Duodenal mucosa (tissue), 2 donors: Measurements from ENCODE around the gene SH3BGRL2.
"Not testable (repeated sequence)": the region's sequence is repeated elsewhere in the genome, so short reads cannot be mapped to it uniquely, and the experiment has no call there.

Experiments used
- H3K27ac ChIP-seq: one replicate; pipeline ENCODE4 v1.7.0; 2013; ENCODE audit warnings: low read depth, low read length
- H3K27me3 ChIP-seq, 2 donors: one replicate each; pipeline ENCODE4 v1.7.0; 2013; ENCODE audit warnings: low read length in 2 of 2, control low read depth in 1 of 2; ENCODE audit not compliant: insufficient read depth in 2 of 2, control insufficient read depth in 1 of 2
- H3K36me3 ChIP-seq, 2 donors: one replicate each; pipeline ENCODE4 v1.7.0; 2013; ENCODE audit warnings: low read length in 2 of 2, control low read depth in 1 of 2; ENCODE audit not compliant: insufficient read depth in 2 of 2, control insufficient read depth in 1 of 2
- H3K4me1 ChIP-seq, 2 donors: one replicate each; pipeline ENCODE4 v1.7.0; 2013; ENCODE audit warnings: low read length in 2 of 2, control low read depth in 1 of 2; ENCODE audit not compliant: insufficient read depth in 2 of 2, control insufficient read depth in 1 of 2
- H3K4me3 ChIP-seq, 2 donors: one replicate each; pipeline ENCODE4 v1.7.0; 2013; ENCODE audit warnings: low read length in 2 of 2, low read depth in 1 of 2
- H3K9ac ChIP-seq, 2 donors: one replicate each; pipeline ENCODE4 v1.7.0; 2013; ENCODE audit warnings: low read length in 2 of 2, low read depth in 1 of 2
- H3K9me3 ChIP-seq, 2 donors: one replicate each; pipeline ENCODE4 v1.7.0; 2013; ENCODE audit warnings: low read length in 2 of 2, control low read depth in 1 of 2; ENCODE audit not compliant: control insufficient read depth in 1 of 2

SH3BGRL2 gene

DNA sequence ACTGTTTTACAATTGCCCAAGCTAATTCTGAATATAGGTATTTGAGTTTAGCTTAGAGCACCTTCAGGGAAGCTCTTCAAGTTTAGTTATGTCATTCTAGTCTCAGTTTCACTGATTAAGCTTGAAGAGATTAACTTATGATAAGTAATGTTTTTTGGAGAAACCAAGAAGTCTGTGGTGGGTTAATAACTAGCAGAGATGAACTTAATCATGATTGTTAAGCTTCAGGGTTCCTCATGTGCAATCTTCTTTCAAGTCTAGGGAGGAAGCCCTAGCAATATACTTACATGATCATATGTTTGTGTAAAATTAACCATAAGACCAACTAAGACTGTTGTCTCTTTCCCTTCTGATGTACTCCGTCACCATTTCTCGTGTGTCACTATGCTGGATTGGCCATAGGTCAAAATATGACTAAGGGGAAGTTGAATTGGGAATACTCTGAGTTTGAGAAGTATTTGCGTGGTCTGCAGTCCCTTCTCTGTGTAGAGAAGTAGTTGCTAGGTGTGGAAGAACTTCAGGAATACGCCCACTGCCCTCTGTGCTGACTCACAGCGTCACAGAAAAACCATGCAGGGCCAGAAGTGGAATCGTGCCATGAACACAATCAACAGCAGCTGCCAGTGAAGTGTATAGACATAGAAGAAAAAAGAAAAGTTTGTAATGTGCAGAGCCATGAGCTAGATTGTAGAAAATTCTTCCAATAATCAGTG is 88.3 kb downstream of the SH3BGRL2 start:
- Histone ChIP-seq H3K27ac (no peak overlapping the region), H3K27me3 (no peaks in the 10 kb centered on the region), H3K4me1 (no peaks in the 10 kb centered on the region), H3K9ac (no peak overlapping the region), H3K36me3 (no peaks in the 10 kb centered on the region), H3K9me3 (no peaks in the 10 kb centered on the region), H3K4me3 (no peak overlapping the region)

DNA sequence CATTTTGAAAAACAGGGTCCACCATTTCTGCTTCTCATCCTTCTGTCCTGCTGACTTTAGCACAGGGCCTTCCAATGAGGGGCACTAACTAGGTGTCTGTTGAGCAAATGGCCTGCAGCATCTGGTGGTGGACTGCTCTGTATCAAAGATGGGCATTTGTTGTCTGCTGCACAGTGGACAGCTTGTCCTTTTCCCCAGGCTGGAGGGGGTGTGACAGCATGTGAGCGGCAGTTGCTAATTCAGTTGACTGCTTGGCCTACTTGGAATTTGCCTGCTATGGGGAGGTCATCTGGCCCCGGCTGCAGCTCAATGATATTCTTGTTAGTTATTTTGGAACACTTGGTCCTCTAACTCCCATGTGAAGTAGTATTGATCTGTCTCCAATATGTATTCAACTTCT is 93.7 kb downstream of the SH3BGRL2 start:
- Histone ChIP-seq H3K4me1 (no peaks in the 10 kb centered on the region), H3K4me3 (no peak overlapping the region), H3K9me3 (no peaks in the 10 kb centered on the region), H3K27me3 (peaks cover 0 to 2% of the 10 kb centered on the region in 2 donors), H3K36me3 (no peaks in the 10 kb centered on the region), H3K9ac (no peak overlapping the region), H3K27ac (no peak overlapping the region)

DNA sequence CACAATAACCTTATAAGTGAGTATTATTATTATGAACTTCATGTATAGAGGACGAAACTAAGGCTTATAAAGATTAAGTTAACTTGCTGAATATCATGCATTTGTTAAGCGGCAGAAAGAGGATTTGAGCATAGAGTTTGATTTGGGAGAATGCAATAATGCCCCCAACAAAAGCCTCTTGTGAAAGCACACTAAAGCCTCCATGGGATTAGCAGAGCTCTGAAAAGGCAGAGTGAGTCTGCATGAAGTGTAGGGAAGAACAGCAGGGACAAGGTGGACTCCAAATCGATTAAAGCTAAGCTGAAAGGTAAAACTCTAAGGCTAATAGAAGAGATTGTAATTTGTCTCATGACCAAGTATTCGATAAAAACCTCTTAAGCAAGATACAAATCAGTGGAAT is 100.3 kb downstream of the SH3BGRL2 start:
- Histone ChIP-seq H3K9me3 (no peaks in the 10 kb centered on the region), H3K36me3 (no peaks in the 10 kb centered on the region), H3K27ac (no peak overlapping the region), H3K4me1 (no peaks in the 10 kb centered on the region), H3K4me3 (no peak overlapping the region), H3K9ac (no peak overlapping the region), H3K27me3 (no peaks in the 10 kb centered on the region)

DNA sequence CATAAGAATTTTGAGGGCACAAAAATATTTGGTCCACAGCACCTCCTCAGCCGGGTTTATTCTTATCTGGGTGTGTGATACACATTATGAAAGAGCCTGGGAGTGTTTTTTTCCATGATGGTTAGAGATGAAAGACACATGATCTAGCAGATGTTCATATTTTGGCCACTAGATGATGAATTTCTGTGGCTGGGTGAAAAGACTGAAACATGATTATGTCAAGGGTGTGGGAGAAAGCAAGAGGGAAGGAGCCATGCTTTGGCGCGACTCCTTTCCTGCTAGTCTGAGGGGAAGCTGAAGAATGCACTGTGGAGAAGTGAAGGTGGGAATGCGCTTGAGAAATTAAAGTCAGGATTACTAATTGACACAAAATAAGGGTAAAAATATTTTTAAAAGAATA is 102.3 kb downstream of the SH3BGRL2 start:
- Histone ChIP-seq H3K36me3 (no peaks in the 10 kb centered on the region), H3K4me3 (no peak overlapping the region), H3K9me3 (no peaks in the 10 kb centered on the region), H3K27ac (no peak overlapping the region), H3K4me1 (no peaks in the 10 kb centered on the region), H3K9ac (no peak overlapping the region), H3K27me3 (no peaks in the 10 kb centered on the region)

- no peak overlapping the region for H3K4me3 ChIP-seq
- H3K36me3 ChIP-seq, result no peaks in the 10 kb centered on the region
- H3K27ac ChIP-seq, result no peak overlapping the region
- H3K9ac ChIP-seq, result no peak overlapping the region
- no peaks in the 10 kb centered on the region for H3K9me3 ChIP-seq
- H3K4me1 ChIP-seq, result no peaks in the 10 kb centered on the region
- no peaks in the 10 kb centered on the region for H3K27me3 ChIP-seq
These were observed 103.2 kb downstream of the SH3BGRL2 start for GRCh38 chr6:79734374-79734773.

DNA sequence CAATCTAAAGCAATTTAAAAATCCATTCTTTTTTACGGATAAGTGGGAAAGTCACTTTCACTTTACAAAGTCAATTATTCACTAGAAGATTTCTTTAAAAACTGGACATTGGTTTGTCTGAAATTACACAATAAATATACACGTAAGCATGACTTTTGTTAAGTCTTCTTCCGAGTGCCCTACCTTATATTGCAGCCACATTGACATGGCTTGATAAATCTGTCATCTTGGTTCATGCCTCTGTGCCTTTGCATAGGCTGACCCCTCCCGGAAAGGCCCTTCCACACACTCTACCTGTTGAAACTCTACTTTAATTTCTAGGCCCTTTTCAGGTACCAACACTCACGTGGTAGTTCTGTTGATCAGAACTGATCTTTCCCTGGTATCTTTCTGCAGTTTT is 104.1 kb downstream of the SH3BGRL2 start:
- no peaks in the 10 kb centered on the region for H3K4me1 ChIP-seq
- H3K9ac ChIP-seq, result no peak overlapping the region
- no peak overlapping the region for H3K4me3 ChIP-seq
- no peaks in the 10 kb centered on the region for H3K27me3 ChIP-seq
- H3K9me3 ChIP-seq, result no peaks in the 10 kb centered on the region
- H3K27ac ChIP-seq, result no peak overlapping the region
- H3K36me3 ChIP-seq, result no peaks in the 10 kb centered on the region

GRCh38 chr6:79737172-79737571 is 106.0 kb downstream of the SH3BGRL2 start:
- no peaks in the 10 kb centered on the region for H3K27me3 ChIP-seq
- no peaks in the 10 kb centered on the region for H3K4me1 ChIP-seq

GRCh38 chr6:79742030-79742429 is 110.9 kb downstream of the SH3BGRL2 start:
- Histone ChIP-seq H3K9me3 (no peaks in the 10 kb centered on the region), H3K4me1 (no peaks in the 10 kb centered on the region), H3K9ac (no peak overlapping the region), H3K27ac (no peak overlapping the region), H3K4me3 (no peak overlapping the region), H3K27me3 (no peaks in the 10 kb centered on the region), H3K36me3 (no peaks in the 10 kb centered on the region)

More at GRCh38 chr6:79737172-79737571, 106.0 kb downstream of the SH3BGRL2 start:
- peak overlapping the region in 1 of 2 donors; percentile 4 for H3K9ac ChIP-seq
- no peak overlapping the region for H3K27ac ChIP-seq
- no peaks in the 10 kb centered on the region for H3K9me3 ChIP-seq
- no peaks in the 10 kb centered on the region for H3K36me3 ChIP-seq
- peak overlapping the region; percentile 50 to 57 for H3K4me3 ChIP-seq

DNA sequence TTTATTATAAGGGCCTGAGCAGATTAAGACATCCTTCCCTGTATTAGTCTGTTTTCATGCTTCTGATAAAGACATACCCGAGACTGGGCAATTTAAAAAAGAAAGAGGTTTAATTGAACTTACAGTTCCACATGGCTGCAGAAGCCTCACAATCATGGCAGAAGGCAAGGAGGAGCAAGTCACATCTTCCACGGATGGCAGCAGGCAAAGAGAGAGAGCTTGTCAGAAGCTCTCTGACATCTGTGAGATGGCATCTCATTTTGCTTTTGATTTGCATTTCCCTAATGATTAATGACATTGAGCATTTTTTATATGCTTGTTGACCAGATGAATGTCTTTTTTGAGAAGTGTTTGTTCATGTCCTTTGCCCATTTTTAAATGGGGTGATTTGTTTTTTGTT is 114.2 kb downstream of the SH3BGRL2 start:
- H3K36me3 ChIP-seq, H3K27me3 ChIP-seq, H3K4me3 ChIP-seq, H3K9me3 ChIP-seq, H3K4me1 ChIP-seq, H3K27ac ChIP-seq, H3K9ac ChIP-seq: not testable (repeated sequence)

DNA sequence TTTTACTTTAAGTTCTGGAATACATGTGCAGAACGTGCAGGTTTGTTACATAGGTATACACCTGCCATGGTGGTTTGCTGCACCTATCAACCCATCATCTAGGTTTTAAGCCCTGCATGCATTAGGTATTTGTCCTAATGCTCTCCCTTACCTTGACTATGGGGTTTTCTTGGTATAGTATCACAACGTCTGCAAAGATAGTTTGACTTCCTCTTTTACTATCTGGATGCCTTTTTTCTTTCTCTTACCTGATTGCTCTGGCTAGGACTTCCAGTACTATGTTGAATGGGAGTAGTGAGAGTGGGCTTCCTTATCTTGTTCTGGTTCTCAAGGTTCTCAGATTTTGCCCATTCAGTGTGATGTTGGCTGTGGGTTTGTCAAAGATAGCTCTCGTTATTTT is 115.2 kb downstream of the SH3BGRL2 start:
- H3K9ac ChIP-seq, H3K4me3 ChIP-seq, H3K4me1 ChIP-seq, H3K27me3 ChIP-seq, H3K9me3 ChIP-seq, H3K27ac ChIP-seq, H3K36me3 ChIP-seq: not testable (repeated sequence)

DNA sequence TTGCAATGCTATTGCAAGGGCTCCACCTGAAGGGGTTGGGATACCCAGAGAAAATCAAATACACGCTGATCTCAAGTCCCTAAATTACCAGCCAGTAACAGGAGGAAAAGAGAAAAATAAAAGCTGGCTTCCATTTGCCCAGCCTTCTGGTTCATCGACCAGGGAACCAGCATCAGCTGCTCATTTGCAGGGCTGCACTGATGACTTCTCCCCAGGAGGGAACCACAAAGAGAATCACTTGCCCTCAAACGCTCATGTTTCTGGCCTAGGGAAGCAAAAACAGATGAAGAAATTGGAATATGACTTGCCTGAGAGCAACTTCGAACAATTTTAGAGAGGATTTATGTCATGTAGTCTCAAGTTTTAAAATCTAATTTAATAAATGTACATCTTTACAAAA is 119.7 kb downstream of the SH3BGRL2 start:
- Histone ChIP-seq H3K4me3 (no peak overlapping the region), H3K36me3 (no peaks in the 10 kb centered on the region), H3K27ac (no peak overlapping the region)

More for the DNA sequence above, 119.7 kb downstream of the SH3BGRL2 start:
- Histone ChIP-seq H3K9ac (no peak overlapping the region), H3K27me3 (no peaks in the 10 kb centered on the region), H3K9me3 (no peaks in the 10 kb centered on the region), H3K4me1 (no peaks in the 10 kb centered on the region)
